Measurements from ENCODE around the gene MYO6. TPM values are rescaled to one million over a fixed set of nuclear protein-coding genes. Genes with fewer than 3 reads are reported as not detected.

Gene MYO6
- total RNA-seq, 2 experiments from 2014 or later: 0.85 to 1.1 TPM

GRCh38 chr6:75906871-75907270, 157.8 kb downstream of the MYO6 start:
- Mint-ChIP-seq H3K4me3 (no peak overlapping the region), H3K9me3 (no peaks in the 10 kb centered on the region), H3K27me3 (no peaks in the 10 kb centered on the region), H3K4me1 (ENCODE audit: low read depth) (no peaks in the 10 kb centered on the region), H3K36me3 (ENCODE audit: low read depth) (no peaks in the 10 kb centered on the region), H3K27ac (no peak overlapping the region)
- Histone ChIP-seq H3K9me3 (ENCODE audit: control insufficient read depth in 1 of 2, insufficient read depth in 1 of 2, low read length in 2 of 2) (no peaks in the 10 kb centered on the region), H3K36me3 (ENCODE audit: insufficient read depth, low read length) (no peaks in the 10 kb centered on the region), H3K4me1 (ENCODE audit: insufficient read depth, low read length) (no peaks in the 10 kb centered on the region), H3K27ac (ENCODE audit: low read depth in 1 of 2, low read length in 2 of 2) (no peak overlapping the region), H3K27me3 (ENCODE audit: control insufficient read depth in 1 of 2, insufficient read depth in 2 of 2, low read length in 2 of 2) (no peaks in the 10 kb centered on the region), H3K4me3 (ENCODE audit: low read length) (no peak overlapping the region)
- POLR2A ChIA-PET: no interaction called here
- DNase-seq: no peak
- TF ChIP-seq, protein P1, sequence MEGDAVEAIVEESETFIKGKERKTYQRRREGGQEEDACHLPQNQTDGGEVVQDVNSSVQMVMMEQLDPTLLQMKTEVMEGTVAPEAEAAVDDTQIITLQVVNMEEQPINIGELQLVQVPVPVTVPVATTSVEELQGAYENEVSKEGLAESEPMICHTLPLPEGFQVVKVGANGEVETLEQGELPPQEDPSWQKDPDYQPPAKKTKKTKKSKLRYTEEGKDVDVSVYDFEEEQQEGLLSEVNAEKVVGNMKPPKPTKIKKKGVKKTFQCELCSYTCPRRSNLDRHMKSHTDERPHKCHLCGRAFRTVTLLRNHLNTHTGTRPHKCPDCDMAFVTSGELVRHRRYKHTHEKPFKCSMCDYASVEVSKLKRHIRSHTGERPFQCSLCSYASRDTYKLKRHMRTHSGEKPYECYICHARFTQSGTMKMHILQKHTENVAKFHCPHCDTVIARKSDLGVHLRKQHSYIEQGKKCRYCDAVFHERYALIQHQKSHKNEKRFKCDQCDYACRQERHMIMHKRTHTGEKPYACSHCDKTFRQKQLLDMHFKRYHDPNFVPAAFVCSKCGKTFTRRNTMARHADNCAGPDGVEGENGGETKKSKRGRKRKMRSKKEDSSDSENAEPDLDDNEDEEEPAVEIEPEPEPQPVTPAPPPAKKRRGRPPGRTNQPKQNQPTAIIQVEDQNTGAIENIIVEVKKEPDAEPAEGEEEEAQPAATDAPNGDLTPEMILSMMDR (IDR thresholded peaks at IDR 0.05): no peak
- ATAC-seq (ENCODE audit: poor library complexity): no peak
- CTCF ChIA-PET: no interaction called here
- intact Hi-C loops (cut with DNase I, micrococcal nuclease): no loop called here

DNA sequence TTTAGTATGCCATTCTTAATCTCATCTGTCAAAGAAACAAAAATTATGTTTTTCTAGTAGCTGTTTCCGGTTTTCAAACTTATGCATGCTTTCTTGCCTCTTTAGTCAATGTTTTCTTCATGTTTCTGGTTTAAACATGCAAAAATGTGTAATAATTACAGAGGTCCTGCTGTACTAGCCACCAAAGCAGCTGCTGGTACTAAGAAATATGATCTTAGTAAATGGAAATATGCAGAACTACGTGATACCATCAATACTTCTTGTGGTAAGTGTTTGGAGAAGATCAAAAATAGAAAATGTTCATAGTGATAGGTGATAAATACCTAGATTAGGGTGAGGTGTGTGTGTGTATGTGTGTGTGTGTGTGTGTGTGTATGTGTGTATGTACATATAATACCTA, 158.4 kb downstream of the MYO6 start:
- TF ChIP-seq, protein P1 (IDR thresholded peaks at IDR 0.05): no peak
- Mint-ChIP-seq H3K36me3 (ENCODE audit: low read depth) (no peaks in the 10 kb centered on the region), H3K27ac (no peak overlapping the region), H3K27me3 (no peaks in the 10 kb centered on the region), H3K4me3 (no peak overlapping the region), H3K4me1 (ENCODE audit: low read depth) (no peaks in the 10 kb centered on the region), H3K9me3 (no peaks in the 10 kb centered on the region)
- no peaks in the 10 kb centered on the region for H3K36me3 ChIP-seq (ENCODE audit: insufficient read depth, low read length)
- CTCF ChIA-PET: no interaction called here
- no peaks in the 10 kb centered on the region for H3K9me3 ChIP-seq (ENCODE audit: control insufficient read depth in 1 of 2, insufficient read depth in 1 of 2, low read length in 2 of 2)
- ATAC-seq (ENCODE audit: poor library complexity): no peak
- H3K27me3 ChIP-seq (ENCODE audit: control insufficient read depth in 1 of 2, insufficient read depth in 2 of 2, low read length in 2 of 2): no peaks in the 10 kb centered on the region
- POLR2A ChIA-PET: no interaction called here
- no peaks in the 10 kb centered on the region for H3K4me1 ChIP-seq (ENCODE audit: insufficient read depth, low read length)
- intact Hi-C loops (cut with DNase I, micrococcal nuclease): no loop called here
- DNase-seq: no peak
- no peak overlapping the region for H3K4me3 ChIP-seq (ENCODE audit: low read length)
- no peak overlapping the region for H3K27ac ChIP-seq (ENCODE audit: low read depth in 1 of 2, low read length in 2 of 2)

GRCh38 chr6:75913040-75913439, 164.0 kb downstream of the MYO6 start:
- H3K27me3 ChIP-seq (ENCODE audit: control insufficient read depth in 1 of 2, insufficient read depth in 2 of 2, low read length in 2 of 2): no peaks in the 10 kb centered on the region
- Mint-ChIP-seq H3K4me1 (ENCODE audit: low read depth) (no peaks in the 10 kb centered on the region), H3K27me3 (no peaks in the 10 kb centered on the region), H3K9me3 (no peaks in the 10 kb centered on the region), H3K4me3 (no peak overlapping the region), H3K27ac (no peak overlapping the region), H3K36me3 (ENCODE audit: low read depth) (no peaks in the 10 kb centered on the region)
- no peaks in the 10 kb centered on the region for H3K36me3 ChIP-seq (ENCODE audit: insufficient read depth, low read length)
- TF ChIP-seq, protein P1 (IDR thresholded peaks at IDR 0.05): no peak
- intact Hi-C loops (cut with DNase I, micrococcal nuclease): no loop called here
- ChIA-PET CTCF (interaction anchor here (1.7 kb wide), 1 partner anchor 20 kb away, joined by 5 read pairs; no protein-coding TSS in a partner anchor), POLR2A (no interaction called here)
- no peak overlapping the region for H3K4me3 ChIP-seq (ENCODE audit: low read length)
- no peak overlapping the region for H3K27ac ChIP-seq (ENCODE audit: low read depth in 1 of 2, low read length in 2 of 2)
- H3K9me3 ChIP-seq (ENCODE audit: control insufficient read depth in 1 of 2, insufficient read depth in 1 of 2, low read length in 2 of 2): no peaks in the 10 kb centered on the region
- ATAC-seq (ENCODE audit: poor library complexity) (no peak), DNase-seq (no peak)
- H3K4me1 ChIP-seq (ENCODE audit: insufficient read depth, low read length): no peaks in the 10 kb centered on the region

All from CD4-positive, alpha-beta T cell (primary cell).